Measurements from ENCODE around the gene CLSTN2. TPM values are rescaled to one million over a fixed set of nuclear protein-coding genes. Genes with fewer than 3 reads are reported as not detected.

CLSTN2 gene
- total and polyA plus RNA-seq, 2 of the 13 experiments (the other 11 are each of a cell fraction or from before 2014, with no cell fraction given) = not detected

GRCh38 chr3:140597792-140598191 is 662.8 kb downstream of the CLSTN2 start:
- in situ Hi-C loops (cut with HindIII; ENCODE audit: extremely low pct_ligation_motif_present, low pct_unique_long_range_greater_than_20kb) = no loop called here
- intact Hi-C loops (cut with micrococcal nuclease; ENCODE audit: unreplicated experiment) = no loop called here
- Histone ChIP-seq H2AFZ (ENCODE audit: low read length) (no peak overlapping the region), H3K27ac (ENCODE audit: extremely low read length, insufficient read depth, low read length) (no peak overlapping the region), H3K79me2 (ENCODE audit: insufficient read depth, low read length) (no peaks in the 10 kb centered on the region), H3K27me3 (ENCODE audit: control insufficient read depth in 1 of 2, insufficient read depth in 2 of 2, low read length in 2 of 2) (no peaks in the 10 kb centered on the region; a peak in 1 of 5 replicates), H4K20me1 (ENCODE audit: insufficient read depth, low read length) (no peaks in the 10 kb centered on the region), H3K4me2 (ENCODE audit: low read depth, low read length) (no peak overlapping the region), H3K36me3 (replicated peaks in 1 of 2; ENCODE audit: control insufficient read depth in 1 of 2, insufficient read depth in 2 of 2, low read length in 2 of 2) (no peaks in the 10 kb centered on the region), H3K4me3 (replicated peaks in 1 of 3; ENCODE audit: insufficient read depth in 1 of 3, low read depth in 2 of 3, low read length in 3 of 3) (no peak overlapping the region), H3K9ac (ENCODE audit: insufficient read depth, low read depth, low read length) (no peak overlapping the region), H3K4me1 (ENCODE audit: insufficient read depth, low read length) (no peaks in the 10 kb centered on the region), H3K9me3 (ENCODE audit: low read length) (no peaks in the 10 kb centered on the region)
- FAIRE-seq = no peak
- whole genome bisulfite sequencing (ENCODE audit: low lambda C conversion rate) = 88% methylated on average over 2 of the region's 2 CpGs
- ChIA-PET POLR2A (no interaction called here), CTCF (ENCODE audit: low intra/inter-chr PET ratio, low total read pairs) (no interaction called here)
- no peak for TF ChIP-seq ZNF549 (CRISPR knock-in tag; IDR thresholded peaks at IDR 0.05)
- no TSS peak for BruUV-seq (replicated peaks)
- DNase-seq (ENCODE audit: low spot score) = no peak
- ATAC-seq = no peak

DNA sequence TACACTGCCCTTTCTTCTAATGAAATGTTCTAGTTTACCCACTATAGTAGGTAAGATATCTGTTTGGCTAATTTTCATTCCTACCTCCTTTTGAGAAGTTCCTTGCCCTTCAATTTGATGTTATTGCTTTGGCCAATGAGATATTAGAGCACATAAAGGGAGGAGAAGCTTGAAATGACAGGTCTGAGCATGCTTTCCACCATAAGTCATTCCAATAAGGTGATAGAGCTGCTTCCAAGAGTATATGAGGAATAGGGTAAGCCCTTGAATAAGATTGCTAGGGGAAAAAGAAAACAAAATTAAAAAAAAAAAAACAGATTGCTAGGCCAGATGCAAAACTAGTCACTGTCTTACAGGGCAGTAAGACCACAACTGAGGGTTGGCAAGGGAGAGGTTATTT is 664.0 kb downstream of the CLSTN2 start:
- no peak overlapping the region for H3K4me2 ChIP-seq (ENCODE audit: low read depth, low read length)
- H3K9ac ChIP-seq (ENCODE audit: insufficient read depth, low read depth, low read length) = no peak overlapping the region
- no peak for DNase-seq (ENCODE audit: low spot score)
- in situ Hi-C loops (cut with HindIII; ENCODE audit: extremely low pct_ligation_motif_present, low pct_unique_long_range_greater_than_20kb) (no loop called here), intact Hi-C loops (cut with micrococcal nuclease; ENCODE audit: unreplicated experiment) (no loop called here)
- TF ChIP-seq, protein P1, sequence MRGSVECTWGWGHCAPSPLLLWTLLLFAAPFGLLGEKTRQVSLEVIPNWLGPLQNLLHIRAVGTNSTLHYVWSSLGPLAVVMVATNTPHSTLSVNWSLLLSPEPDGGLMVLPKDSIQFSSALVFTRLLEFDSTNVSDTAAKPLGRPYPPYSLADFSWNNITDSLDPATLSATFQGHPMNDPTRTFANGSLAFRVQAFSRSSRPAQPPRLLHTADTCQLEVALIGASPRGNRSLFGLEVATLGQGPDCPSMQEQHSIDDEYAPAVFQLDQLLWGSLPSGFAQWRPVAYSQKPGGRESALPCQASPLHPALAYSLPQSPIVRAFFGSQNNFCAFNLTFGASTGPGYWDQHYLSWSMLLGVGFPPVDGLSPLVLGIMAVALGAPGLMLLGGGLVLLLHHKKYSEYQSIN (CRISPR knock-in tag; IDR thresholded peaks at IDR 0.05; ENCODE audit: borderline replicate concordance) = no peak
- no peak for TF ChIP-seq UBTF (CRISPR knock-in tag; IDR thresholded peaks at IDR 0.05)
- no peak for TF ChIP-seq ISX (CRISPR knock-in tag; conservative IDR thresholded peaks at IDR 0.05)
- H3K36me3 ChIP-seq (replicated peaks in 1 of 2; ENCODE audit: control insufficient read depth in 1 of 2, insufficient read depth in 2 of 2, low read length in 2 of 2) = no peaks in the 10 kb centered on the region
- FAIRE-seq = no peak
- BruUV-seq (replicated peaks) = no TSS peak
- POLR2A ChIA-PET = no interaction called here
- H3K27me3 ChIP-seq (ENCODE audit: control insufficient read depth in 1 of 2, insufficient read depth in 2 of 2, low read length in 2 of 2) = no peaks in the 10 kb centered on the region; a peak in 1 of 5 replicates
- H4K20me1 ChIP-seq (ENCODE audit: insufficient read depth, low read length) = no peaks in the 10 kb centered on the region
- CTCF ChIA-PET (ENCODE audit: low intra/inter-chr PET ratio, low total read pairs) = no interaction called here
- no peak for ATAC-seq
- H3K79me2 ChIP-seq (ENCODE audit: insufficient read depth, low read length) = no peaks in the 10 kb centered on the region
- no peak overlapping the region for H3K27ac ChIP-seq (ENCODE audit: extremely low read length, insufficient read depth, low read length)
- no peak overlapping the region for H2AFZ ChIP-seq (ENCODE audit: low read length)
- no peak overlapping the region for H3K4me3 ChIP-seq (replicated peaks in 1 of 3; ENCODE audit: insufficient read depth in 1 of 3, low read depth in 2 of 3, low read length in 3 of 3)
- no peaks in the 10 kb centered on the region for H3K4me1 ChIP-seq (ENCODE audit: insufficient read depth, low read length)
- no peaks in the 10 kb centered on the region for H3K9me3 ChIP-seq (ENCODE audit: low read length)
